ENCODE data around the gene TEX22. TPM values are rescaled to one million over a fixed set of nuclear protein-coding genes. Genes with fewer than 3 reads are reported as not detected.

Gene TEX22
- total RNA-seq, 4 donors from 2014 or later: 0.41 TPM; not detected in 3

- peaks cover 19 to 37% (median 33%) of the 10 kb centered on the region in 4 donors for H3K4me1 ChIP-seq
- peaks cover 32% of the 10 kb centered on the region for H3K27me3 ChIP-seq
- in situ Hi-C loops (cut with MboI; ENCODE audit: low pct_ligation_motif_present in 1 of 4, low pct_unique_long_range_greater_than_20kb in 1 of 4, low sequenced_read_pairs in 3 of 4): no loop called here
- H3K27ac ChIP-seq: peak overlapping the region; percentile 63 to 83 (median 74)
- intact Hi-C loops (cut with DNase I; ENCODE audit: low total_unique reads): no loop called here
- H3K36me3 ChIP-seq: no peaks in the 10 kb centered on the region
- no peak for DNase-seq
- TF ChIP-seq POLR2A (IDR thresholded peaks at IDR 0.05) (no peak), CTCF (IDR thresholded peaks at IDR 0.05) (no peak), POLR2AphosphoS5 (IDR thresholded peaks at IDR 0.05) (no peak), EP300 (IDR thresholded peaks at IDR 0.05; ENCODE audit: low read depth) (no peak)
- H3K4me3 ChIP-seq: peak overlapping the region in 2 of 4 donors; percentile 52 to 65
- H3K9me3 ChIP-seq: no peaks in the 10 kb centered on the region
- WGBS, 2 donors (ENCODE audit: low coverage in 1 of 2): 86 to 91% methylated on average over 9 to 25 of the region's 25 CpGs
Measured at GRCh38 chr14:105415481-105416428, 17.4 kb downstream of the TEX22 start.

- H3K4me1 ChIP-seq: peaks cover 26 to 39% (median 36%) of the 10 kb centered on the region in 4 donors
- peaks cover 25% of the 10 kb centered on the region for H3K27me3 ChIP-seq
- H3K27ac ChIP-seq: no peak overlapping the region
- WGBS, 2 donors (ENCODE audit: low coverage in 1 of 2): 93 to 100% methylated on average over 10 to 11 of the region's 11 CpGs
- no peaks in the 10 kb centered on the region for H3K36me3 ChIP-seq
- no peak overlapping the region for H3K4me3 ChIP-seq
- DNase-seq: no peak
- TF ChIP-seq CTCF (IDR thresholded peaks at IDR 0.05): no peak
- TF ChIP-seq EP300 (IDR thresholded peaks at IDR 0.05; ENCODE audit: low read depth): no peak
- TF ChIP-seq POLR2AphosphoS5 (IDR thresholded peaks at IDR 0.05): no peak
- no peak for TF ChIP-seq POLR2A (IDR thresholded peaks at IDR 0.05)
- H3K9me3 ChIP-seq: no peaks in the 10 kb centered on the region
- in situ Hi-C loops (cut with MboI; ENCODE audit: low pct_ligation_motif_present in 1 of 4, low pct_unique_long_range_greater_than_20kb in 1 of 4, low sequenced_read_pairs in 3 of 4): no loop called here
- intact Hi-C loops (cut with DNase I; ENCODE audit: low total_unique reads): no loop called here
Measured at GRCh38 chr14:105416671-105417070, 18.3 kb downstream of the TEX22 start.

GRCh38 chr14:105417690-105418121 lies 19.4 kb downstream of the TEX22 start:
- Histone ChIP-seq H3K27ac (peak overlapping the region in 1 of 4 donors; percentile 35), H3K27me3 (peaks cover 14% of the 10 kb centered on the region), H3K9me3 (no peaks in the 10 kb centered on the region), H3K4me1 (peaks cover 28 to 46% (median 41%) of the 10 kb centered on the region in 4 donors), H3K4me3 (no peak overlapping the region), H3K36me3 (no peaks in the 10 kb centered on the region)
- in situ Hi-C loops (cut with MboI; ENCODE audit: low pct_ligation_motif_present in 1 of 4, low pct_unique_long_range_greater_than_20kb in 1 of 4, low sequenced_read_pairs in 3 of 4): no loop called here
- no peak for TF ChIP-seq POLR2AphosphoS5 (IDR thresholded peaks at IDR 0.05)
- peak; percentile 36 for TF ChIP-seq POLR2A (IDR thresholded peaks at IDR 0.05)
- no peak for TF ChIP-seq CTCF (IDR thresholded peaks at IDR 0.05)
- TF ChIP-seq EP300 (IDR thresholded peaks at IDR 0.05; ENCODE audit: low read depth): no peak
- WGBS, 2 donors (ENCODE audit: low coverage in 1 of 2): 62% methylated on average over 3 of the region's 3 CpGs; no CpG with 5 or more reads in 1 of the 2 donors
- no peak for DNase-seq
- intact Hi-C loops (cut with DNase I; ENCODE audit: low total_unique reads): no loop called here
